DMS114 treated with DMSO at 0.1 percent for 48 hours (cell line): ENCODE results near the gene ETV6.
"Not testable (repeated sequence)": the region's sequence is repeated elsewhere in the genome, so short reads cannot be mapped to it uniquely, and the experiment has no call there.

Experiments
- DNase-seq: peaks from one replicate; lab custom pipeline; 2025; ENCODE audit not compliant: unreplicated experiment; lab: John Stamatoyannopoulos, UW

The ETV6 gene

GRCh38 chr12:11666131-11667050 lies 16.9 kb downstream of the ETV6 start:
- DNase-seq: no peak

- no peak for DNase-seq
These were observed 17.7 kb downstream of the ETV6 start for GRCh38 chr12:11667171-11667570.

GRCh38 chr12:11668611-11669010 lies 19.1 kb downstream of the ETV6 start:
- no peak for DNase-seq

- DNase-seq: no peak
These were observed 19.9 kb downstream of the ETV6 start for GRCh38 chr12:11669348-11669747.

- no peak for DNase-seq
These were observed 23.1 kb downstream of the ETV6 start for GRCh38 chr12:11672256-11673191.

GRCh38 chr12:11673666-11674461 lies 24.4 kb downstream of the ETV6 start:
- DNase-seq: no peak

- DNase-seq: no peak
These were observed 25.5 kb downstream of the ETV6 start for GRCh38 chr12:11674894-11675390.

GRCh38 chr12:11676052-11676451 lies 26.6 kb downstream of the ETV6 start:
- DNase-seq: no peak

GRCh38 chr12:11677093-11677492 lies 27.6 kb downstream of the ETV6 start:
- no peak for DNase-seq

GRCh38 chr12:11677752-11678151 lies 28.3 kb downstream of the ETV6 start:
- no peak for DNase-seq

- no peak for DNase-seq
These were observed 29.3 kb downstream of the ETV6 start for GRCh38 chr12:11678781-11679180.

GRCh38 chr12:11681207-11681606 lies 31.7 kb downstream of the ETV6 start:
- no peak for DNase-seq

- DNase-seq: not testable (repeated sequence)
These were observed 32.2 kb downstream of the ETV6 start for GRCh38 chr12:11681695-11682094.

GRCh38 chr12:11684393-11684792 lies 34.9 kb downstream of the ETV6 start:
- DNase-seq: no peak

- DNase-seq: no peak
These were observed 35.3 kb downstream of the ETV6 start for GRCh38 chr12:11684811-11685210.

- no peak for DNase-seq
These were observed 35.8 kb downstream of the ETV6 start for GRCh38 chr12:11685316-11685715.

GRCh38 chr12:11685716-11686115 lies 36.2 kb downstream of the ETV6 start:
- no peak for DNase-seq

- no peak for DNase-seq
These were observed 36.6 kb downstream of the ETV6 start for GRCh38 chr12:11686120-11686519.

- DNase-seq: no peak
These were observed 38.1 kb downstream of the ETV6 start for GRCh38 chr12:11687528-11687927.

- DNase-seq: no peak
These were observed 38.9 kb downstream of the ETV6 start for GRCh38 chr12:11688379-11688778.

- DNase-seq: no peak
These were observed 39.4 kb downstream of the ETV6 start for GRCh38 chr12:11688831-11689230.
